ENCODE results near the gene TMEM220.

Gene TMEM220

GRCh38 chr17:10756185-10756584 lies 26.4 kb upstream of the TMEM220 start:
- TF ChIP-seq, protein P1, sequence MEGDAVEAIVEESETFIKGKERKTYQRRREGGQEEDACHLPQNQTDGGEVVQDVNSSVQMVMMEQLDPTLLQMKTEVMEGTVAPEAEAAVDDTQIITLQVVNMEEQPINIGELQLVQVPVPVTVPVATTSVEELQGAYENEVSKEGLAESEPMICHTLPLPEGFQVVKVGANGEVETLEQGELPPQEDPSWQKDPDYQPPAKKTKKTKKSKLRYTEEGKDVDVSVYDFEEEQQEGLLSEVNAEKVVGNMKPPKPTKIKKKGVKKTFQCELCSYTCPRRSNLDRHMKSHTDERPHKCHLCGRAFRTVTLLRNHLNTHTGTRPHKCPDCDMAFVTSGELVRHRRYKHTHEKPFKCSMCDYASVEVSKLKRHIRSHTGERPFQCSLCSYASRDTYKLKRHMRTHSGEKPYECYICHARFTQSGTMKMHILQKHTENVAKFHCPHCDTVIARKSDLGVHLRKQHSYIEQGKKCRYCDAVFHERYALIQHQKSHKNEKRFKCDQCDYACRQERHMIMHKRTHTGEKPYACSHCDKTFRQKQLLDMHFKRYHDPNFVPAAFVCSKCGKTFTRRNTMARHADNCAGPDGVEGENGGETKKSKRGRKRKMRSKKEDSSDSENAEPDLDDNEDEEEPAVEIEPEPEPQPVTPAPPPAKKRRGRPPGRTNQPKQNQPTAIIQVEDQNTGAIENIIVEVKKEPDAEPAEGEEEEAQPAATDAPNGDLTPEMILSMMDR (IDR thresholded peaks at IDR 0.05; ENCODE audit: control insufficient read depth, insufficient read depth, low read depth, low read length, missing control alignments): no peak
- no peak for DNase-seq (ENCODE audit: low read depth)
- H3K4me3 ChIP-seq (ENCODE audit: control insufficient read depth, low read depth, low read length): no peak overlapping the region

DNA sequence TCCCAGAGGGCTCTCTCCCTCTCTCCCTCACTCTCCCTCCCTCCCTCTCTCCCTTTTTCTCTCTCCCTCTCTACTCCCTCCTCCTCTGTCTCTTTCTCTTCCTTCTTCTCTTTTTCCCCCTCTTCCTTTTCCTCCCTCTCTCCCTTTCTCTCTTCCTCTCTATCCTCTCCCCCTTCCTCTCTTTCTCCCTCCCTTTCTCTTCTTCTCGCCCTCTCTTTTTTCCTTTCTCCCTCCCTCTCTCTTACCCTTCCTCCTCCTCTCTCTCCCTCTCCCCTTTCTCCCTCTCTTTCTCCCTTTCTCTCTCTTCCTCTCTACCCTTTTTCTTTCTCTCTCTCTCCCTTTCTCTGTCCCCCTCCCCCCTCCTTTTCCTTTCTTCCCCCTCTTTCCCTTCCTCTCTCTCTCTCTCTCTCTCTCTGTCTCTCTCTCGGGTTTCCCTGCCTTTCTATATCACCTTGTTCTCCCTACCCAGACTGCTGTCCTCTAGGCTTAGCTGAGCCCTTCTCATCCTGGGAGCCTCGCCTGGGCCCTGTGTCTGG lies 25.8 kb upstream of the TMEM220 start:
- TF ChIP-seq, protein P1 (IDR thresholded peaks at IDR 0.05; ENCODE audit: control insufficient read depth, insufficient read depth, low read depth, low read length, missing control alignments): no peak
- no peak for DNase-seq (ENCODE audit: low read depth)
- no peak overlapping the region for H3K4me3 ChIP-seq (ENCODE audit: control insufficient read depth, low read depth, low read length)

DNA sequence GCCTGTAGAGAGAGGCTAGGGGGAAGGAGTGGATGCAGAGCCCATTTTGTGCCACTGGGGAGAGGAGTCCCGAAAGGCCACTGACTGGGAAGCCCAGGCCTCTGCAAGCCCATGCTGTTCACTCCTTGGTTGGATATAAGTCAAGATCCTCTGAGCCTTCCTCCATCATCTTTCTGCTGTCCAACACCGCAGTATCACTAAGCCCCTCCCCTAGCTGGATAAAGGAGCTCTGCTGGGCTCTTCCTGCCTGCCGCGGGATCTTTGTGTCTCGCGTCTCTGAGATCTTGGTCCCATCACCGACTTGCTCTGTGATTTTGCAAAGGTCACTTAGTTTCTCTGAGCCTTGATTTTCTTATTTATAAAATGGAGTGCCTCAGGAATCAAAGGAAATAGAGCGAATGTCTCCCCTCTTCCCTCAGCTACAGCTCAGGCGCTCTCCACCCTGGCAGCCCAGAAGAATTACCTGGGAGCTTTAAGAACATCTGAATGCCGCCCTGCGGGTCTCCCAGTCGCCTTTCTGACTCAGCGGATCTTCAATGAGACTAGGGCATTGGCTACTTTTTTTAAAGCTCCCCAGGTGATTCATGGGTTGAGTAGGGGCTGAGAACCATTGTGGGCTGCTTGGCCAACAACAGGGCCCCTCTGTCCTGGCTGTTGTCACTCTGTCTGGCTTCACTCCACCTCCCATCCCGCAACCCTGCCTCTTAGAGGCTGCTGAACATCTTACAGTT lies 25.2 kb upstream of the TMEM220 start:
- no peak overlapping the region for H3K4me3 ChIP-seq (ENCODE audit: control insufficient read depth, low read depth, low read length)
- TF ChIP-seq, protein P1 (IDR thresholded peaks at IDR 0.05; ENCODE audit: control insufficient read depth, insufficient read depth, low read depth, low read length, missing control alignments): no peak
- no peak for DNase-seq (ENCODE audit: low read depth)

DNA sequence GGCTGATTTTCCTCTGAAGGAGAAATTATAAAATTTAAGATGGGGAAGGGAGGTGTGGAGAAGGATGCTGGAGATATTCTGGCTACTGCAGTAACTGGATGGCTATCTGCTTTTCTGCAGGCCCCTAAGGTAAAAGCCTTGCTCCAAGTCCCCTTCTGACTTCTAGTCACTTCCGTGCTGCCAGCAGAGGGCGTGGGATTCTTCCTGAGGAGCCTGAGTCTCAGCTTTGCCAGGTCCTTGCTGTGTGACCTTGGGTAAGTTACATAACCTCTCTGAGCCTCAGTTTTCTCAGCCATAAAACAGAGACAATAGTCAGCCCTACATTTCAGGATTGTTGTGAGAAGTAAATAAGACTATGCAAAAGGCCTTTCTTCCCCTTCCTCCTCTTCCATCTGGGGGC lies 24.3 kb upstream of the TMEM220 start:
- no peak for DNase-seq (ENCODE audit: low read depth)
- TF ChIP-seq, protein P1 (IDR thresholded peaks at IDR 0.05; ENCODE audit: control insufficient read depth, insufficient read depth, low read depth, low read length, missing control alignments): peak; percentile 43
- H3K4me3 ChIP-seq (ENCODE audit: control insufficient read depth, low read depth, low read length): no peak overlapping the region

- TF ChIP-seq, protein P1 (IDR thresholded peaks at IDR 0.05; ENCODE audit: control insufficient read depth, insufficient read depth, low read depth, low read length, missing control alignments): no peak
- no peak overlapping the region for H3K4me3 ChIP-seq (ENCODE audit: control insufficient read depth, low read depth, low read length)
- DNase-seq (ENCODE audit: low read depth): no peak
Observed at GRCh38 chr17:10752696-10753095, 22.9 kb upstream of the TMEM220 start.

DNA sequence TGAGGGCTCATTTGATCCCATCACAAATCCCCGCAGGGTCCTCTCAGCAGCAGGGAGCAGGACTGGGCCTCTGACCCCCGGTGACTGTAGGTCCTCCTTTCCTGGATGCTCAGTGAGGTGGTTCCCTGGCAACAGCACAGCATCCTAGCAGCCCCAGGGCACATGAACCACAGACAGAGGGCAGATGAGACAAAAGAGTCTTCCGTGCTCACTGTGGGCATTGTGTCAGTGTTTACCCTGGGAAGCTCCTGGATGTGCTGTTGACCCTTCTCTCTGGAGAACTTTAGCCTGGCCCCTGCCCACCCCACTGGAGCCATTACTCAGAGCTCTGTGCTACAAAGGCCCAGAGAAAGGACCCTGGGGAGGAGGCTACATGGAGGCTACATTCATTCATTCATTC lies 21.7 kb upstream of the TMEM220 start:
- no peak overlapping the region for H3K4me3 ChIP-seq (ENCODE audit: control insufficient read depth, low read depth, low read length)
- TF ChIP-seq, protein P1 (IDR thresholded peaks at IDR 0.05; ENCODE audit: control insufficient read depth, insufficient read depth, low read depth, low read length, missing control alignments): no peak
- no peak for DNase-seq (ENCODE audit: low read depth)

Measured in AG09309 (cell line).